NCI-H1930 (cell line): ENCODE results near the gene GJC1.
"Not testable (repeated sequence)": the region's sequence is repeated elsewhere in the genome, so short reads cannot be mapped to it uniquely, and the experiment has no call there.

ENCODE experiments used
- DNase-seq, 2 experiments: peaks; one replicate each; lab custom pipeline; 2025; lab: John Stamatoyannopoulos, UW

Gene GJC1

DNA sequence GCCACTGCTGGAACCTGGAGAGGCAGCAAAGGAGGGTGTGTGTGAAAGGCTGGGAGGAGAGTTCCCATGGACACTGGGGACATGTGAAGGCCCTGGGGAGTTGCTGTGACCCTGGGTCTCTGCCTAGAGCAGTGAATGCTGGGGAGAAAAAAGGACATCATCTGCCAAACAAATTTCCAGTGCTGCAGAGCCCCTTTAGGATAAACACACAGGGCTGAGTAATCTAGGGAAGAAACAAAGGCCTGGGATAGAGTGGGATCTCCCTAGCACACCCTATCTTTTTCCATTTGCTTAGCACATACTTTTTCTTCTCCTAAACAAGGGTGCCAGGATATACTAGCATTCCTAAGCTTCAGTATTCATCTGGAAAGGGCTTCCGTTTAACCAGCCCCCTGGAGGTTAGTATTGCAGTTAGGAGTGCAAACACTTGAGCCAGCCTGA is 14.3 kb upstream of the GJC1 start:
- DNase-seq, result no peak

DNA sequence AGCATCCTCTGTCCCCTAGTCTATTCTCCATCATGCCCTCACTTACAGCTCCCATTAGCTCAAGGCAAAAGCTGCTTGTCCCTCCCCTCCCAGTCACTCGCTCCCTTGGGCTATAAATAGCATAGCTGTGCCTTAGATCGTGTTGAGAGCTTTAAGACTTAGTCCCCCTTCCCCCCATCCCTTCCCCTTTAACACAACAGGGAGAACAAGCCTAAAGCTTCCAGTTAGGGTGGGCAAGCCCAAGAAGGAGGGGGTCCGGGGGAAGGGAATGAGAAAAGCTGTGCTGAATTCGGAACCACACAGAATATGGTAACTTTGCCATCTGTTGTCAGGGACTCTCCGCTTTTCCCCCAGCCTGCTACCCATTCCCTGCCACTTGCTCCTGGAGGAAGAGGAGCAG is 12.7 kb upstream of the GJC1 start:
- no peak for DNase-seq

DNA sequence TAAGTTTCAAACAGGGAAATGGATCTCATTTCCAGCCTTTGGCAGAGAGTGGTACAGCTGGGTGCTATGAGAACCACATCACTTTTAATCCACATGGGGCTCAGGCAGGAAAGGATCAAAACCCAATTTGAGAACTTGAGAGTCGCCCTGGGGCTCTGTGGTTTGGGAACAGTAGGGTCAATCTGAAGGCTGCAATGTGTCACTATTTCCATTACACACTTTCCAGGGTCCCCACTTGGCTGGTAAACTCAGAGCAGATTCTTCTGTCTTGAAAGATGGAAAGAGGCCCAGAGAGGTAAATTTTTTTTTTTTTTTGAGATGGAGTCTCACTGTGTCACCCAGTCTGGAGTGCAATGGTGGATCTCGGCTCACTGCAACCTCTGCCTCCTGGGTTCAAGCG is 10.8 kb upstream of the GJC1 start:
- no peak for DNase-seq

DNA sequence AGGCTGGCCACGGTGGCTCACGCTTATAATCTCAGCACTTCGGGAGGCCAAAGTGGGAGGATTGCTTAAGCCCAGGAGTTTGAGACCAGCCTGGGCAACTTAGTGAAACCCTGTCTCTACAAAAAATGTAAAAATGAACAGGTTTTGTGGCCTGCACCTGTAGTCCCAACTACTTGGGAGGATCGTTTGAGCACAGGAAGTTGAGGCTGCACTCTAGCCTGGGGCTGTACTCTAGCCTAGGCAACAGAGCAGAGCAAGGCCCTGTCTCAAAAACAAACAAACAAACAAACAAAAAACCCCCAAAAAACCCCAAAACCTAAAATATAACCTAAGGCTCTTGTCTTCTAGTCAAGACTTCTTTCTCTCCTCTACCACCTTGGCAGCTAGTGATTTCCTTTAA is 10.2 kb upstream of the GJC1 start:
- no peak for DNase-seq

DNA sequence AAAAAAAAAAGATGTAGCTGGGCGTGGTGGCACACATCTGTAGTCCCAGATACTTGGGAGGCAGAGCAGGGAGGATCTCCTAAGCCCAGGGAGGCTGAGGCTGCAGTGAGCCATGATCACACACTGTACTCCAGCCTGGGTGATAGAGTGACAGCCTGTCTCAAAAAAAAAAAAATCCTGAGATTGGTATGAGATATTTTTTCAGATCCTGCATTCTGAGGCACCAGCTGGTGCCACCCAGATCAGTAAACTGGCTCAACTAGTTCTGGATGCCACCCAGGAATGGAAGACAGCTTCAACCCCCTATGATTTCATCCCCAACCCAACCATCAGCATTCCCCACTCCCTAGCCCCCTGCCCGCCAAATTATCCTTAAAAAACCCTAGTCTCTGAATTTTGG is 7.1 kb upstream of the GJC1 start:
- no peak for DNase-seq

DNA sequence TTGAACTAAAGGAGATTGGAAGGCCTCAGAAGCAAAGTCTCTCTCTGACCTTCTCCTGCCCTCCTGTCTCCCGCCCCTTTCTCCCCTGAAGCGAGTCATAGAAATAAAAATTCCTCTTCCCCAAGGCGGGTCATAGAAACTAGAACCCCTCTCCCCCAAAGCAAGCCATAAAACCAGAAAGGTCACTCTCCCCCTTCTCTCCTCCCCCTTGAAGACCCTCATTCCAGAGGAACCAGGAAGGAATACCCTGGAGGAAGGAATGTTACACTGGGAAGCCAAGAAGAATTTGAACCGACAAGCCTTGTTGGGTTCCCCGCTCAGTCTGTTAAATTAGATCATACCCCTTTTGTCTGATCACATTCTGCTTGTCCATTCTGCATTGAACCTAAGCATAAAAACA is 2.7 kb upstream of the GJC1 start:
- DNase-seq, result no peak

DNA sequence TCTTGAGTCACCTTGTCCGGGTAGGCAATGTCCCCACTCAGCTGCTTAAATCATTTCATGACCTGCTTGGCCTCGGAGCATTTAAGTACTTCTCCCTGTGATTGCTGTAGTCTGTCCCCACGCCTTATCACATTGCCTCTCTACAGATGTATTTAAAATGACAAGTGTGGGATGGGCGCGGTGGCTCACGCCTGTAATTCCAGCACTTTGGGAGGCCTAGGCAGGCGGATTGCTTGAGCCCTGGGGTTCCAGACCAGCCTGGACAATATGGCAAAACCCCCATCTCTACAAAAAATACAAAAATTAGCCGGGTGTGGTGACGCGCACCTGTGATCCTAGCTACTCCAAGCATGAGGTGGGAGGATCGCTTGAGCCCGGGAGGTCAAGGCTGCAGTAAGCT is 1.3 kb upstream of the GJC1 start:
- no peak for DNase-seq

DNA sequence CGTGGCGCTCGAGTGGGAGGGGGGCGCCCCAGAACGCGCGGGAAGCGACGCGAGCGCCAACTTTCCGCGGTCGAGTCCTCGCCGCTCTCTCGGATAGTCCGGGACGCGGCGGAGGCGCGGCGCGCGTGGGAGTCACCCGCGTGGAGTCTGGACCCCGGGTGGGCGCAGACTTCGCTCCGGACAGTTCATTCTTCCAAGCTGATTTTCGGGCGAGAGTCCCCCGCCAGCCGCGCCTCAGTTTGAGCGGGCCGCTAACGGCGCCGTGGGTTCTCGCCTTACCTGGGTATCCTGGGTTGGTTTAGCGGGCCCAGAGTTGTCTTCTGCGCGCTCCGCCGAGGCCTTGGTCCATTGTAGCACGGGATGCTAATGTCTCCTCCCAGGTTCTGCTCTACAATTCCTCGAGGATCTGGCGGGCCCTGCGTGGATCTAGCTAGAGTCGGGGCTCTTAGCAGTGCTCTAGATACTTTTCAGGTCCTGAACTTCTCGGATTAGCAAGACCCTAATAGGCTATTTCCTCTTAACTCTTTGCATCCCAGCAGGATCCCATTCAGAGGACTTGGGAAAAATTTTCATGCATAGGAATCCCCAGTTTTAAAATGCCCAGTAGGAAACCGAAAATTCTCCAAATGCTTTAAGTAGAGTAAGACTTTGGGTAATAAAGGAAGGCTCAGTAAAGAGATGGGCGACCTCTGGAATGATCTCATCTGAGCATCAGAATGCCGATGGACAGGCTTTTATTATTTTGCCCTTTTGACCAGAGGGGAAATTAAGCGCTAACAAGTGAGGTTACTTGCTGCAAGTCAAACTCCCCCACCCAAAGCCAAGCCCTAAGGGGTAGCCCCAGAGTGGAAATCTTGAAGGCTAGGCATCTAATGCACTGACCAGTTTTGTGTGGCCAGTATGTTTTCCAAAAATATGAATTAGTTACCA is 537 bp upstream of the GJC1 start:
- peak; percentile 5 to 12 for DNase-seq

DNA sequence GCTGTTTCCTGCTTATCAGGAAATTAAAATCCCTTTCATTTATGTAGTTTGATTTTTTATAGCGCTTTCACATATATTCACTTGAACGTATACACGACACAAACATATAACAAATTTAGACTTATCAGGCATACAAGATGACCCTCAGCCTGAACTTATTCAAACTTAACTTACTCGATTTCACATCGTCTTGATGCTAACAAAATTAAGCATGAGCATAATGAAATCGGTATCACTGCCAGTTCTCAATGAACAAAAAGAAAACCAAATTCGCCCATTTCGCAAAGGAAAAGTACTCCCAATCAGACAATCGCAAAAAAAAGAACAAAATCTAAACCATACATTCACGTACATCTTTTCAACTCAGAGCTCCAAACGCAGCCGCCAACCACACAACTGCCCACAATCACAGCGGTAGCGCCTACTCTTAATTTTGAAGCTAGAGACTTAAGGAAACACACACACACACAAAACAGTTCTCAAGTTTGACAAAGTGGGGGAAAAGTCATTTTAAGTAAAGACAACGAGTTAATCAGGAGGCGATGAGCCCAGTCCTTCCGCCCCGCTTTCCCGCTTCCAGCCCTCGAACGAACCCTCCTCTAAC is 1.1 kb downstream of the GJC1 start:
- DNase-seq, result no peak

DNA sequence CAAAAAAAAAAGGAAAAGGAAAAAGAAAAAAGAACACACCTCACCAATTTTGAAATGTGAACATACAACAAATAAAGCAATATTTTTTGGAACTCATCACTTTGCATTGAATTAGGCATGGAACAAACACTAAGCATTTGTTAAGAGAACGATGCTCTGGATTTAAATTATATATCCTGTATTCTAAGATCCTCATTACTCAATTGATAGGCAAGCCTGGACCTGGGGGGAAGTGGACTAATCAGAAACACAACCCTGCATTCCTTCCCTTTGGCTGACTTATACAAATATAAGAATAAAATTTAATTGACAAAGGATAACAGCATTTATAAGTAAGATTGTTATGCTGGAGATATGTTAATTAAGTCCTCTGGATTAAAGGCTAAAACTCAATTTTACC is 2.2 kb downstream of the GJC1 start:
- DNase-seq, result no peak

DNA sequence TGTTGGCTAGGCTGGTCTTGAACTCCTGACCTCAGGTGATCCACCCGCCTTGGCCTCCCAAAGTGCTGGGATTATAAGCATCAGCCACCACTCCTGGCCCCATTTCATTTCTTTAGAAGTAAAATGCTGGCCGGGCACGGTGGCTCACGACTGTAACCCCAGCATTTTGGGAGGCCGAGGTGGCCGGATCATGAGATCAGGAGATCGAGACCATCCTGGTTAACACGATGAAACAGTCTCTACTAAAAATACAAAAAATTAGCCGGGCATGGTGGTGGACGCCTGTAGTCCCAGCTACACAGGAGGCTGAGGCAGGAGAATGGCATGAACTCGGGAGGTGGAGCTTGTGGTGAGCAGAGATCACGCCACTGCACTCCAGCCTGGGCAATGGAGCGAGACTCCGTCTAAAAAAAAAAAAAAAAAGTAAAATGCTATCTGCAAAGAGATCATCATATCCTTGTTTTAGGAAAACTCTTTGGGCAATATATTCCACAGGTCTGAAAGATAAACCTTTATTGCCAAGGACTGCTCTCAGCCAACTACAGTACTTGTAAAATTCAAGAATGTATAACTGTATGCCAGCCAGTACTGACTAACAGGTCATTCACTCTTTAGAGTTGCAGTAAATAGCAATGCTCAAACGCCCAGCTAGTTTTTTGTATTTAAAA is 3.8 kb downstream of the GJC1 start:
- DNase-seq, result no peak

DNA sequence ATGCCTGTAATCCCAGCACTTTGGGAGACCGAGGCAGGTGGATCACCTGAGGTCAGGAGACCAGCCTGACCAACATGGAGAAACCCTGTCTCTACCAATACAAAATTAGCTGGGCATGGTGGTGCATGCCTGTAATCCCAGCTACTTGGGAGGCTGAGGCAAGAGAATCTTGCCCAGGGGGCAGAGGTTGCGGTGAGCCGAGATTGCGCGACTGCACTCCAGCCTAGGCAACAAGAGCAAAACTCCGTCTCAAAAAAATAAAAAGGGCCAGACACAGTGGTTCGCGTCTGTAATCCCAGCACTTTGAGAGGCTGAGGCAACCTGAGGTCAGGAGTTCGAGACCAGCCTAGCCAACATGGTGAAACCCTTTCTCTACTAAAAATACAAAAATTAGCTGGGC is 4.9 kb downstream of the GJC1 start:
- DNase-seq, result not testable (repeated sequence)

DNA sequence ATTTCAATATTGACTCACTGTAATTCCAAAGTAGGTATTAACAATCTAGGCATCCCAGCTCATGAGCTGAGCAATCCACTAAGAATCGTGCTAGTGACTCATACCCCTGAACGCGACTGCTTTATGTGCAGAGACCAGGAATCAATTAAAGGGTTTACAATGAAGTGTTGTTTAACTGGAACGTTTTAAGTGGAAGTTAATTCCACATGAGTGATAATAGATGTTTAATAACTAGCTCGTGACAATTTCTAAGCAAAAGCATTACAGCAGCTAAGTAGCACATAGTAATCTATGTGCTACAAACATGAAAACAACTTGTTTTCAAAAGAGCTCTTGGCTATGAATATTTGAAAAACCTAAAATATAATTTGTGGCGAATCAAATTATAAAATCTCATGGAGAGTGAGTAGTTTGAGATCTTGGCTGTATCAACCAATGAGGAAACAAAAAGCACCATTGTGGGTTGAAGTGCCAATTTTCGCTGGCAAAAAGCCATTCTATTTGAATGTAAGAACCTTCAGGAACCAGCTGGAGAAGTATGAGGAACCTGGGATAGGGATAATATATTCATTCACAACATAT is 9.4 kb downstream of the GJC1 start:
- peak; percentile 15 to 27 for DNase-seq

DNA sequence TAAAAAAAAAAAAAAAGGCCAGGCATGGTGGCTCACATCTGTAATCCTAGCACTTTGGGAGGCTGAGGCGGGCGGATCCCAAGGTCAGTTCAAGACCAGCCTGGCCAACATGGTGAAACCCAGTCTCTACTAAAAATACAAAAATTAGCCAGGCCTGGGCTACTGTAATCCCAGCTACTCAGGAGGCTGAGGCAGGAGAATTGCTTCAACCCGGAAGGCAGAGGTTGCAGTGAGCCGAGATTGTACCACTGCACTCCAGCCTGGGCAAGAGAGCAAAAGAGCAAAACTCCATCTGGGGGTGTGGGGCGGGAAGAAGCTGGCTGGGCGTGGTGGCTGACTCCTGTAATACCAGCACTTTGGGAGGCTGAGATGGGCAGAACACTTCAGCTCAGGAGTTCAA is 11.6 kb downstream of the GJC1 start:
- not testable (repeated sequence) for DNase-seq

DNA sequence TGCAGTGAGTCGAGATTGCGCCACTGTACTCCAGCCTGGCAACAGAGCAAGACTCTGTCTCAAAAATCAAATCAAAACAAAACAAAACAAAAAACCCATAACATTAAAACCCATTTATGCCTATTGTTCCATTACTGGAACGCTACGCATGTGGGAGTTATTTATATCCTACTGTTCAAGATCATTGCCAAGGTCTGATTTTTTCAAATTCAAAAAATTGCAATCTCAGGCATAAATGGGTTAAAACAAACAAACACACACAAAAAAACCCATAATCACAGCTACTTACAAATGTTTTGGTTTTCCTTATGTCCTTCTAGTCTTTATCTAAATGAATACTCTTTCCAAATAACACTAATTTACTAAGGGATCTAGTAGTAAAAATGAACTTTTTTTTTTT is 17.8 kb downstream of the GJC1 start:
- DNase-seq, result no peak

DNA sequence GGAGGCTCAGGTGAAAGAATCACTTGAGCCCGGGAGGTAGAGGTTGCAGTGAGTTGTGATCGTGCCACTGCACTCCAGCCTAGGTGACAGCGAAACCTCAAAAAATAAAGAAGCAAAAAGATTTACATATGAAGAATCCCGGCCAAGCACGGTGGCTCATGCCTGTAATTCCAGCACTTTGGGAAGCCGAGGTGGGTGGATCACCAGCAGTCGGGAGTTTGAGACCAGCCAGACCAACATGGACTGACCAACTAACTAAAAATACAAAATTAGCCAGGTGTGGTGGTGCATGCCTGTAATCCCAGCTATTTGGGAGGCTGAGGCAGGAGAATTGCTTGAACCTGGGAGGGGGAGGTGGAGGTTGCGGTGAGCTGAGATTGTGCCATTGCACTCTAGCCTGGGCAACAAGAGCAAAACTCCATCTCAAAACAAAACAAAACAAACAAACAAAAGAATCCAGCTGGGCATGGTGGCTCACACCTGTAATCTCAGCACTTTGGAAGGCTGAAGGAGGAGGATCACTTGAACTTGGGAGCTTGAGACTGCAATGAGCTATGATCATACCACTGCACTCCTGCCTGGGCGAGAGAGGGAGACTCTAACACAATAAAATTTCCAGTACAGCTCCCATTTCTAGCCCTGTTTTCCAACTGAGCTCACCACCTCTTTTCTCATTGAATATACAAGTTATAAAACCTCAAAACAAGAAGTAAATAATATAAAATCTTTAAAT is 21.3 kb downstream of the GJC1 start:
- not testable (repeated sequence) for DNase-seq

DNA sequence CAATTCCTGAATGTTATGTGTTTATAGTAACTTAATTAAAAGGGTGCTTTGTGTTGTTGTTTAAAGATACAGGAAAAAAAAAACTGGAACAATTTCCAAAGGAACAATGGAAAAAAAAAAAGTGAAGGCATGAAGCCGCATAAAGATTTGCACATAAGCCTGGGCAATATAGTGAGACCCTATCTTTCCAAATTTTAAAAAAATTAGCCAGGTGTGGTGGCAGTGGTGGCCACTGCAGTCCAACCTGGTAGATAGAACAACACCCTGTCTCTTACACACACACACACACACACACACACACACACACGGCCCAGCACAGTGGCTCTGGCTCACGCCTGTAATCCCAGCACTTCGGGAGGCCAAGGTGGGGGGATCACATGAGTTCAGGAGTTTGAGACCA is 21.9 kb downstream of the GJC1 start:
- DNase-seq, result no peak

DNA sequence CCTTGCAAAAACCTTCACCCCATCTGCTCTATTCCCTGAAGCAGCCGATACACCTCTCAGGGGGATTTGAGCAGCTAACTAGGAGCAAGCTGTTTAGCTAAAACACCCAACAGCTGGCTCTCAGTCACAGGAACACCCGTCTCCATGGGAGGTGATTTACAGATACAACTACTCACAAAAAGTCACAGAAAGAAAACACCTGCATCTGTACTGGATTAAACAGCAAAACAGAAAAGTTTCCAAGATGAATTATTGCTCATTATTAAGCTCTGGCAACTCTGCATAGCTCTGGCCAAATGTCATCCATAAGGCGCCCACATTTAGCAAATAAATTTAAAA is 22.3 kb downstream of the GJC1 start:
- DNase-seq, result no peak

DNA sequence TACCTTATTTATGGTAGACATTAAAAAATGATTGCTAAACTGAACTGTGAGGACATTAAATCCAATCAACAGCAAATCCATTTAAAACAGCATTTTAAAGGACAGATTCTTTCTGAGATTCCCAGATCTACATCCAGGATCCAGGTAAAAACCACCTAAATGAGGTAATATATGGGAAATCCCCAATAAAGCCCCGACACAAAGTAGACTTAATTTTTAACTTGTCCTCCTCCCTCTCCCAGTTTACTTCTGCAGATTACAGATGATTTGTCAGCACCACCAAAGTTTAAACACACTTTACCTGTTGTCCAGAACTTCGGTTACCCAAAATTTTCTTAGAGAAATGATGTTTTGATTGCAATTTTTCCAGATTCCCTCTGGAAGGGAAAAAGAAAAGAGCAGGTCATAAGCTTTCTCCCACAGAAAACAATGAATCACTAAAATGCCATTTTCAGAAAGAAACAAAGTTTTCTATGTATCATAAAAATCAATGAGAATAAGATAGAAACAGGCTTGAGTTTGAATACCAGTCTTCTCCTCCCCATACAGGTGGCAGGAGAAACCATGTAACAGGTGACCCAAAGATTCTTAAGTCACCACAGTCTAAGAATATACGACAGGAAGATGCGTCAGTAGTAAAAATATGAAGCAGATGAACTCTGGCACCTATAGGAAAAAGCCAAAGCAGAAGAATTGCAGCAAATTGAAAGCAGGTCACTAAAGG is 22.8 kb downstream of the GJC1 start:
- DNase-seq, result no peak

DNA sequence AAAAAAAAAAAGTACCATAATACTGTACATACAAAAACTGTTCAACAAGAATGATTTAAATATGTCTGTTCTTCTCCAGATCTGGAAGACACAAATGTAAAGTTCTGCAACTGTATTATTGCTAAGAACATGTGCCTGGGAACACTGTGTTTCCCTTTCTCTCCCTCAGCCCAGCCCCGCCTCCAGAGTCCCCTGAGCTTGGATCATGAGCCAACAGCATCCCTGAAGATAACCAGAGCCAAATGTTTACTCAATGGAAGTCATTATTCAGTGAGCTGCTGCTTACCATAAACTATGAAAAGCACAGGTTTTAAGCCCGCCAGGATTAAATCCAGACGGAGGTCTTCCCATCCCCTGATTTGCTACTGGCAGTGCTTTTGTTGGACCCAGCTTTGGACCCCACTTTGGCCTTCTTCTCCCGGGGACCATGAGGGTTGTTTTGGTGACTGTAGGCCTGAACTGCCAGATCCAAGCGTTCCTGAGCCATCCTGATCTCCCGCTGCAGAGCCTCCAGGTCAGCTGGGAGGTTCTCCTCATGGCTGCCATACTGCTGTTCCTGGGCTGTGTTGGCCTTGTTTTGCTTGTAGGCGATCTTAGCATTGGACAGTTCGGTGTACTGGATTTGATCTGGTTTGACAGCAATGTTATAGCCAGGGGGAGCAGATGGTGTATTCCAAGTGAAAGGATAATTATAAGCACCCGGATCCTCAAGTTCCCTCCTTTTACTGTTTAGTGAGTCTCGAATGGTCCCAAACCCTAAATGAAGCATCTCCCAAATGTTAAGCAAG is 25.6 kb downstream of the GJC1 start:
- DNase-seq, result no peak

DNA sequence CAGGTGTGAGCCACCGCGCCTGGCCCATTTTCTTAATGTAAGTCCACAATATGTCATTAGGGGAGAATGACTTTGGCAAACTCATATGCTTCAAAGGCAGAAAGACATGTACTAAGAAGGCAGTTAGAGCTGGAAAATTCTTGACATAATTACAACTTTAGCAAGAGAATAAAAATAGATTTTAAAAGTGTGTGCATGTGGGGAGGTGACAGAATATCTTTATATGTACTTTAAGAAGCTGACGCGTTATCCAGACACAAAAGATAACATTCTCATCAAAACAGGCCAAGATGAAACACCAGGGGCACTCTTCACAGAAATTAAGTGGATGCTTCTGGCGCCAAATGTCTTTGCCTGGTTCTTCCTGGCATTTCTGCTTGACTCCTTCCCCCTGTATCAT is 28.2 kb downstream of the GJC1 start:
- no peak for DNase-seq
